HUES48 (cell line): ENCODE data around the gene CERS1.

Experiments
- H3K27ac ChIP-seq: one replicate; pipeline ENCODE4 v1.7.0; 2013; ENCODE audit warnings: low read depth, low read length, inconsistent platforms
- H3K27me3 ChIP-seq: 2 replicates; pipeline ENCODE4 v1.6.1; 2013; ENCODE audit warnings: mild to moderate bottlenecking, low read length; ENCODE audit not compliant: control insufficient read depth, insufficient read depth
- H3K36me3 ChIP-seq: 2 replicates; pipeline ENCODE4 v1.6.1; 2013; ENCODE audit warnings: low read length; ENCODE audit not compliant: control insufficient read depth, insufficient read depth
- H3K4me1 ChIP-seq: 2 replicates; pipeline ENCODE4 v1.6.1; 2013; ENCODE audit warnings: mild to moderate bottlenecking, low read length; ENCODE audit not compliant: control insufficient read depth, insufficient read depth
- H3K4me3 ChIP-seq: 2 replicates; pipeline ENCODE4 v1.5.1; 2013; ENCODE audit warnings: mild to moderate bottlenecking, low read depth, low read length
- H3K9ac ChIP-seq: 2 replicates; pipeline ENCODE4 v1.6.1; 2013; ENCODE audit warnings: mild to moderate bottlenecking, low read depth, low read length, moderate library complexity
- H3K9me3 ChIP-seq: 2 replicates; pipeline ENCODE4 v1.6.1; 2013; ENCODE audit warnings: low read length; ENCODE audit not compliant: control insufficient read depth, insufficient read depth

The CERS1 gene

GRCh38 chr19:18840288-18841267 lies 55.4 kb downstream of the CERS1 start:
- H3K36me3 ChIP-seq: peaks cover 22% of the 10 kb centered on the region
- H3K27me3 ChIP-seq: no peaks in the 10 kb centered on the region
- H3K4me1 ChIP-seq: peaks cover 12% of the 10 kb centered on the region; the same call in 1 of the 2 replicates
- H3K9ac ChIP-seq: no peak overlapping the region
- no peak overlapping the region for H3K4me3 ChIP-seq
- H3K27ac ChIP-seq: no peak overlapping the region
- no peaks in the 10 kb centered on the region for H3K9me3 ChIP-seq

GRCh38 chr19:18839465-18840287 lies 56.3 kb downstream of the CERS1 start:
- no peaks in the 10 kb centered on the region for H3K27me3 ChIP-seq
- no peak overlapping the region for H3K9ac ChIP-seq
- no peak overlapping the region for H3K4me3 ChIP-seq
- no peaks in the 10 kb centered on the region for H3K9me3 ChIP-seq
- peaks cover 16% of the 10 kb centered on the region for H3K4me1 ChIP-seq
- H3K27ac ChIP-seq: no peak overlapping the region
- peaks cover 30% of the 10 kb centered on the region for H3K36me3 ChIP-seq

DNA sequence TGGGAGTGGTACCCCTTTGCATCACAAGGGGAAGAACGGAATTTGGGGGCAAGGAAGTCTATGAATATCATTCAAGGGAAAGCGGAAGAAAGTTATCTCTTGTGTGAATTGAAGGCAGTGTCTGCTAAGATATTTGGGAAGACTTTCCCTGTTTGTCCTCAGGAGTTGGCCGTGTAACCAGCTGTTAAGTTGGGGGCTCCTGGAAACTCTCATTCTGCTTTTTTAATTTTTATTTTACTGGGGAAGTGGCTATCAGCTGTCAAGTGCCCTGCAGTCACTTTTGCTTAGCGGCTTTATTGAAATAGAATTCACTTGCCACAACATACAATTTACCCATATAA lies 61.3 kb downstream of the CERS1 start:
- no peak overlapping the region for H3K9ac ChIP-seq
- peaks cover 34% of the 10 kb centered on the region for H3K36me3 ChIP-seq
- peak overlapping the region; percentile 24 for H3K27ac ChIP-seq
- no peaks in the 10 kb centered on the region; the same call in 1 of the 2 replicates for H3K27me3 ChIP-seq
- peak overlapping the region; percentile 85 for H3K4me3 ChIP-seq
- H3K9me3 ChIP-seq: no peaks in the 10 kb centered on the region
- peaks cover 20% of the 10 kb centered on the region for H3K4me1 ChIP-seq

DNA sequence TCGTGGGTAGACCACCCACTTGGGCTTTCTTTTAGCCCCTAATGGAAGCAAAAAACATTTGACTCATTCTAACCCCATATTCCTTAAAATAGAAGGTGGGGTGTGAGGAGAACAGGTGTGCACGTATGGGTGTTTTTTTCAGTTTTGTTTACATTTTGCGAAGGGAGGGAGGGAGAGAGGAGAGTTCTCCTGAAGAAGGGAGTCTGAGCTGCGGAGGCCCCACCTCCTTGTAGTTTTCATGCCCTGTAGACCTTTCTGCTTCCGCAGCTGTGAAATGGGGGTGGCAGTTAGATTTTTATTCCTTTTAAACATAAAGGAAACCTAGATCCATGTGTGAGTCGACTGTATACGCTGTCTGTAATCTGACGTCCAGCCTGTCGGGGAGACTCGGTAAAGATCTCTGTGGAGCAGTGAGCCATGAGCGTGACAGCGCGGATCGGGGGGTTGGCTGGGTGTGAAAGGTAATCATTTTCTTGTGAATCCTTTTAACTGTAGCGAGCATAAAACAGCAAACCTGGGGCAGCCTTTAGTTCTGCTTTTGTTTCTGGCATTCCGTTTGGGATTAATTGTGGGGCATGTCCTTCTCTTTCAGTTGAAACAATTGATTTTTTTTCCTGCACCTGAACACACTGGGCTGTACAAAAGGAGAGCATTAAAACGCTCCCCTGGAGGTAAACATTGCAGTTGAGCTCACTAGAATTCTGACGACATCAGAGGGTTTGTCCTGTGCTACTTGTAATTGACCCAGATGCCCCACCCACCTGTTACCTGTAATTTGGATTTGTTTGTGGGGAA lies 61.9 kb downstream of the CERS1 start:
- Histone ChIP-seq H3K36me3 (peaks cover 34% of the 10 kb centered on the region), H3K9me3 (no peaks in the 10 kb centered on the region), H3K27ac (peak overlapping the region; percentile 67), H3K4me3 (peak overlapping the region; percentile 85), H3K27me3 (no peaks in the 10 kb centered on the region; the same call in 1 of the 2 replicates), H3K4me1 (peaks cover 16% of the 10 kb centered on the region), H3K9ac (0 out of 2 replicates have a peak overlapping the region, but pooled peaks have one; percentile 8)

- Histone ChIP-seq H3K36me3 (peaks cover 30% of the 10 kb centered on the region), H3K27ac (no peak overlapping the region), H3K4me3 (peak overlapping the region; percentile 85), H3K4me1 (peaks cover 16% of the 10 kb centered on the region), H3K9me3 (no peaks in the 10 kb centered on the region), H3K9ac (peak overlapping the region; percentile 83; the same call in 1 of the 2 replicates), H3K27me3 (no peaks in the 10 kb centered on the region; the same call in 1 of the 2 replicates)
These were observed 62.8 kb downstream of the CERS1 start for GRCh38 chr19:18833141-18833476.

DNA sequence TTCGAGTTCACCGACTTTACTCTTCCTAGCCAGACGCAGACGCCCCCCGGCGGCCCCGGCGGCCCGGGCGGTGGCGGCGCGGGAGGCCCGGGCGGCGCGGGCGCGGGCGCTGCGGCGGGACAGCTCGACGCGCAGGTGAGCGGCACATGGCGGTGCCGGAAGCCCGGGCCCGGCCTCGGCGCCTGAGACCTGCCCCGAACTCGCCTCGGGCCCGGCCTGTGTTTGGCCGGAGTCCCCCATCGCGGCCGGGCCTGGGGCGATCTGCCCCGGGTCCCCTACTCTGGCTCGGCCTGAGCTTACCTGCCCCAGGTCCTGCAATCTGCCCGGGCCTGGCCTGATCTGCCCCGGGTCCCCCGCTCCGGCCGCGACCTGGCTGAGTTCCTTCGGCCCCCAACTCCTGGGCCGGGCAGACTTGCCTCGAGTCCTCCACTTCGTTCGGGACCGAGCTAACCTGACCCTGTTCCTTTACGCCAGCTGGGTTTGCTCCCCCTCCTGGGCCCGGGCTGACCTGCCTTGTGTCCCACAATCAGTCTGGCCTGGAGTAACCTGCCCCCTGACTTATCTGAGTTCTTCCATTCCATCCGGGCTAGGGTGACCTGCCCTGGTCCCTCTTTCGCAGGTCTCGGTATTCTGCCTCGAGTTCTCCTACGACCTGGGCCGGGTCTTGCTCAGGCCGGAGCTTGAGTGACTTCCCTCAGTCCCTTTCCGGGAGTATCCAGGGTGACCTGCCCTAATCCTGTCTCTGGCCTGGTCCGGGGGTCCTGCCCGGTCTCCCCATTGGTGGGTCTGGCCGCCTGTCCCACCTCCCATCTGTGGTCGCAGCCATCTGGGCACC lies 63.4 kb downstream of the CERS1 start:
- H3K27ac ChIP-seq: peak overlapping the region; percentile 79
- peaks cover 16% of the 10 kb centered on the region for H3K4me1 ChIP-seq
- H3K27me3 ChIP-seq: no peaks in the 10 kb centered on the region; the same call in 1 of the 2 replicates
- no peaks in the 10 kb centered on the region for H3K9me3 ChIP-seq
- peak overlapping the region; percentile 83 for H3K9ac ChIP-seq
- H3K4me3 ChIP-seq: peak overlapping the region; percentile 85
- H3K36me3 ChIP-seq: peaks cover 24% of the 10 kb centered on the region; the same call in 1 of the 2 replicates

DNA sequence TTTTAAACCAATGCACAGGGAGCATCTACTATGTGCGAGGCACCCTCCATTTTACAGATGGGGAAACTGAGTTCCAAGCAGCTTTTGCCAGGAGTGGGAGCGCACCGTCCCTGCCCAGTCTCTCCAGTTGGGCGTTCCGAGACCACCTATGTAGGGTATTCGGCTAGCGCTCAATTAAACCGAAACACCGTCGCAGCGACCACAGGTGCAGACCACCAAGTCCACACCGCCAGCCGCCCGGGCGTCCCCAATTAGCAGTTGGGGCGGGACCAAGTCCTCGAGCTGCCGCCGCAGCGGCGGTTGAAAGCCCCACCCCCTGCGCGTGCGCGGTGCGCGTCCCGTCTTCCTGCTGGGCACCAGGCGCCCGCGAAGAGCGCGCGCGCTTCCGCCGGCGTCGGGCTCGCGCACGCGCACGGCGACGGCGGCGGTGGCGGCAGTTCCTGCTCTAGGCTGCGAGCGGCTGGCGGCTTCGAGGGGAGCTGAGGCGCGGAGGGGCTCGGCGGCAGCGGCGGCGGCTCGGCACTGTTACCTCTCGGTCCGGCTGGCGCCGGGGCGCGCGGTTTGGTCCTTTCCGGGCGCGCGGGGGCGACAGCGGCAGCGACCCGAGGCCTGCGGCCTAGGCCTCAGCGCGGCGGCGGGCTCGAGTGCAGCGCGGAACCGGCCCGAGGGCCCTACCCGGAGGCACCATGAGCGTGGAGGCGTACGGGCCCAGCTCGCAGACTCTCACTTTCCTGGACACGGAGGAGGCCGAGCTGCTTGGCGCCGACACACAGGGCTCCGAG lies 64.2 kb downstream of the CERS1 start, which contains the start of gene UPF1:
UPF1 (plus strand) TSS at position 436 of the 782 bp plus-strand sequence; CDS start at position 687, 251 bp downstream.
- Histone ChIP-seq H3K27me3 (no peaks in the 10 kb centered on the region; the same call in 1 of the 2 replicates), H3K36me3 (peaks cover 20% of the 10 kb centered on the region; the same call in 1 of the 2 replicates), H3K9me3 (no peaks in the 10 kb centered on the region), H3K4me3 (peak within 1 kb of the TSS; percentile 85), H3K9ac (peak within 1 kb of the TSS; percentile 83), H3K4me1 (peaks cover 16% of the 10 kb centered on the region), H3K27ac (peak within 1 kb of the TSS; percentile 79)

- Histone ChIP-seq H3K9me3 (no peaks in the 10 kb centered on the region), H3K4me1 (peaks cover 16% of the 10 kb centered on the region), H3K4me3 (no peak overlapping the region), H3K36me3 (peaks cover 11% of the 10 kb centered on the region; the same call in 1 of the 2 replicates), H3K27me3 (no peaks in the 10 kb centered on the region; the same call in 1 of the 2 replicates), H3K27ac (no peak overlapping the region), H3K9ac (no peak overlapping the region)
These were observed 65.5 kb downstream of the CERS1 start for GRCh38 chr19:18830488-18830887.

GRCh38 chr19:18828786-18829185 lies 67.2 kb downstream of the CERS1 start:
- H3K4me1 ChIP-seq: peaks cover 3% of the 10 kb centered on the region
- H3K9me3 ChIP-seq: no peaks in the 10 kb centered on the region
- H3K27me3 ChIP-seq: no peaks in the 10 kb centered on the region; the same call in 1 of the 2 replicates
- H3K4me3 ChIP-seq: no peak overlapping the region
- no peak overlapping the region for H3K27ac ChIP-seq
- H3K36me3 ChIP-seq: no peaks in the 10 kb centered on the region
- H3K9ac ChIP-seq: no peak overlapping the region
